HG03045 (cell line): Measurements from ENCODE around the gene EXOC4.
"Not testable (repeated sequence)": the region's sequence is repeated elsewhere in the genome, so short reads cannot be mapped to it uniquely, and the experiment has no call there.

Source experiments
- ATAC-seq: cut with Tn5 transposase; IDR thresholded peaks from one replicate; pipeline ENCODE4 v1.9.1; 2021; ENCODE audit warnings: mild to moderate bottlenecking, moderate library complexity; ENCODE audit not compliant: unreplicated experiment

EXOC4 gene

DNA sequence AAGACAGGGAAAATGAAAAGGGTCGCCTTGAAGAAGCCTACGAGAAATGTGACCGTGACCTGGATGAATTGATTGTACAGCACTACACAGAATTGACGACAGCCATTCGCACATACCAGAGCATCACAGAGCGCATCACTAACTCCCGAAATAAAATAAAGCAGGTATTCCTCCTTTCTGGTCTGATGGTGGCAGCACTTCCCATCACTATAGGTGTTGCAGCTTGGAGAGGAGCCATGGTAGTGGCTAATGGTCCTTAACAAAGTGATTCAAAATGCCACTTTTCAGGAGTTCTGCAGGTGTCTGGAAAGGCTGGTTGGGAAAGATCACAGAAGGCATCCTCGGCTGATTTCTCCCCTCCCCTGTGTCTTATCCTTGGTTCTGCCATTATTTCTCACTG, 22.1 kb downstream of the EXOC4 start:
- ATAC-seq: no peak

DNA sequence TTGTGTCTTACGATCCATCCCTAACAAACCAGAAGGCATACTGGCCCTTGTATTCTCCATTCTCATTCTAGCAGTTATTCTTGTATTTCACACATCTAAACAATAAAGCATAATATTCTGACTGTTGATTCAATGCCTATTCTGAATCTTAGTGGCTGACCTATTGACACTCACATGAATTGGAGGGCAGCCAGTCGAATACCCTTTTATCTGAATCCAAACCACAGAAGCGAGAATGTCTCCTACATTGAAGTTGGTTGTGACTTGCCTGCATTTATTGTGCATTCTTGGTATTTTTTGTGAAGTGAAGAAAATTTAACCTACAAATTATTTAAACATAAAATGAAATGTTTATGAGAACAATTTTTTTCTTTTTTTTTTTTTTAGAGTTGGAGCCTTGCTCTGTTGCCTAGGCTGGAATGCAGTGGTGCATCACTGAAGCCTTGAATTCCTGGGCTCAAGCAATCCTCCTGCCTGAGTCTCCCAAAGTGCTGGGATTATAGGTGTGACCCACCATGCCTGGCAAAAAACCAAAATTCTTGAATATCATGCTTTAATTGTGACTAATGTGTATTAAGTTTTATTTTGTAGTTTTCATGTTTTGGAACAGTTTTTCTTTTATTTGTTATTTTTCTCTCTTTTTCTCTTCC, 22.7 kb downstream of the EXOC4 start:
- no peak for ATAC-seq

DNA sequence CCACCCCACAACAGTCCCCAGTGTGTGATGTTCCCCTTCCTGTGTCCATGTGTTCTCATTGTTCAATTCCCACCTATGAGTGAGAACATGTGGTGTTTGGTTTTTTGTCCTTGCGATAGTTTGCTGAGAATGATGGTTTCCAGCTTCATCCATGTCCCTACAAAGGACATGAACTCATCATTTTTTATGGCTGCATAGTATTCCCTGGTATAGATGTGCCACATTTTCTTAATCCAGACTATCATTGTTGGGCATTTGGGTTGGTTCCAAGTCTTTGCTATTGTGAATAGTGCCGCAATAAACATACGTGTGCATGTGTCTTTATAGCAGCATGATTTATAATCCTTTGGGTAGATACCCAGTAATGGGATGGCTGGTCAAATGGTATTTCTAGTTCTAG, 26.1 kb downstream of the EXOC4 start:
- not testable (repeated sequence) for ATAC-seq

DNA sequence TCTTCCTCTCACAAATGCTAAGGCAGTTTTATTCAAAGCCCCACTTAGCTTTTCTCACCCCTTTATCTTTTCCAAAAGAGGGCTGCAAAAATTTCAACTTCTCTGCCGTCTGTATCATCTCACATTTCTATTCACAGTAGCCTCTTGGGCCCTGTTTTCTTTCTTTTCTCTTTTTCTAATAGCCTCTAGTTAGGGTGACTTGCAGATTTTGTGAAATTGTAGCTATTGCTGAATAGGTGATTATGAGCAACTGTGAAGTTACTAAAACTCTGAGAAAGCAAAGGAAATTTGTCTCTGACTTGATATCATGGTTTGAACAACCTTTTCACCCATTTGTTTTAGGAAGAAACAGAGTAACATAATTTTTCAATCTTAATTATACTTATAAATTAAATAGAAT, 29.2 kb downstream of the EXOC4 start:
- no peak for ATAC-seq

DNA sequence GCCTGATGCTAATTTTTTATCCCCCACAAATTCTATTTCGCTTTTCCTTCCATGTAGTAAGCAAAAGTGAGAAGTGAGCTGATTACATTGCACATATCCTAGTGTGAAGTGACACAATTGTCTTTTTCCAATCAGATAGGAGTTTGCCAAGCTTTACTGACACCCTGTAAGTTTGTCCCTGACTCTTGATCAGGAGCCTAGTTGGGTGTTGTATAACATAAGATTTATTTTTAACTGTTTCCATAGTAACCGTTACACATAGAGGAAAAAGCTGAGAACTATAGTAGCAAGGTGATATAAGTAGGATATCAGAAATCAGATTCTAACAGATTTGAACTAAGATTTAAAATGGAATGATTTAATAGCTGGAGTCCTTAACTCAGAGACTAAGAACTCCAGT, 31.2 kb downstream of the EXOC4 start:
- ATAC-seq: no peak

DNA sequence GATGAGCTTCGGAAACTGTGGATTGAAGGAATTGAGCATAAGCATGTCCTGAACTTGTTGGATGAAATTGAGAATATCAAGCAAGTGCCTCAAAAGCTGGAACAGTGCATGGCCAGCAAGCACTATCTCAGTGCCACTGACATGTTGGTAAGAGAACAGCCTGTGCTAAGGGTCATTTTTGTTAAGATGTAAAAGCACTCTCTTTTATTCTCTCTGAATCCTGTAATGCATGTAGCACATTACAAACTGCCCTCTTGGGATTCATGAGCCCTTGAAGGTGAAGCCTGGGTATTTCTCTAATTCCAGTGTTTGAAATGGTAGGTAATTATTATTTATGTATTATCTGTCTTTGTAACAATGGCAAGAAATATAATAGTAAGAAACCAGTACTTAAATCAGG, 36.1 kb downstream of the EXOC4 start:
- ATAC-seq: no peak

DNA sequence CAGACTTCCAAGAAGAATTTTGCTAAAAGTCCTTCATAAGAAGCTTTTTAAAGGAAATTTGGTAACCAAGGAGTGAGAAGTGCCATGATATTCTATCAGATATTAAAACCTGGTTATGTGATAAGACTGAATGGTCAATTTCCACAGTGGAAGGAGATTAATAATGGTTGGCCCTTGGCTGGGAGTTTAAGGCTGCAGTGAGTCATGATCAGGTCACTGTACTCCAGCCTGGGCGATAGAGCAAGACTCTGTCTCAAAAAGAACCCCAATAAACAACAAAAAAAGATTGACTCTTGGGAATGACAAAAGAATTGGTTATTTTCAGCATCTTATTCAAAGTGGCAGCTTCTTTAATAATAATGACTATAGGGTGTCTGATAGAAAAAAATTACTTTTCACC, 37.2 kb downstream of the EXOC4 start:
- no peak for ATAC-seq

DNA sequence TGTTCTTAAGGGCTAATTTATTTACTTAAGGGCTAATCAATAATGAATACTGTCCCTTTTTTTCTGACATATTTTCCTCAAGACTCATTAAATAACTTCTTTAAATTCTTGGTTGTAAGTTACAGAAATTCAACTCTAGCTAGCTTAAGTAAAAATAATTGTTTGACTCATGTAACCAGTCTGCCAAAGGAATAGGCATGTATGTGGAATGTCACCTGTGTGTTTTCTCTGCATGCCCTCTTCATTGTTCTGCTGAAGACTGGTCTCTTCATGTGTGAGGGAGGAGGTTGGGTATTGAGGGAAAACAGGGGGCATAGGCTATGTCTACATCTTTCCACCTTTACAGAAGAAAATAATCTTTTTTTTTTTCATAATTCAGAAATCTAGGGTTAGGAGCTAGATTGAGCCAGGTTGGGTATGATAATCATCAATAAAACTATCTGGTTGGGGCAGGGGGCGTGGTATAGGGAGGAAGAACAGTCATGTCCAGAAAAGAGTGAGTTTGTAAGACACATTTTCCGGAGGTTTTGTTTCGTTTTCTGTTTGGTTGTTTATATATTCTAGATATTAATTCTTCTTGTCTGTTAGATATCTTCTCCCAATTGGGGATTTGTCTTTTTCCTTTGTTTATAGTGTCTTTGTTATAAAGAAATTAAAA, 37.9 kb downstream of the EXOC4 start:
- ATAC-seq: no peak

DNA sequence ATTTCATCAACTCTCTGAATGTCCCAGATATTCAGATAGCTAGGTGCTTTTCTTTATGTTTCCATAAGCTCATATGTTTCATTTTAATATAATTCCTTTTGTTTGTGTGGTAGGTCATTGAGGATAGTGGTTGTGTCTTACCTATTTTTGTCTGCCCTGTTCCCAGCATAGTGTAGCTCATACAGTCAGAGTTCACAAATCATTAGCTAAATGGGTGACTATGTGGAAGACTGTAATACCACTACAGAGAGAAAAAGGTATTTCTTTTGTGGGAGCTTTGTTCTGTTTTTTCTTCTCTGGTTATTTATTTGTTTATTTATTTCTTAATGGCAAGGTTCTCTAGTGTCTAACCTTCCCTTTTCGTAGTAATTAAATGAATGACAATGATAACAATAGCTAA, 39.8 kb downstream of the EXOC4 start:
- ATAC-seq: no peak

DNA sequence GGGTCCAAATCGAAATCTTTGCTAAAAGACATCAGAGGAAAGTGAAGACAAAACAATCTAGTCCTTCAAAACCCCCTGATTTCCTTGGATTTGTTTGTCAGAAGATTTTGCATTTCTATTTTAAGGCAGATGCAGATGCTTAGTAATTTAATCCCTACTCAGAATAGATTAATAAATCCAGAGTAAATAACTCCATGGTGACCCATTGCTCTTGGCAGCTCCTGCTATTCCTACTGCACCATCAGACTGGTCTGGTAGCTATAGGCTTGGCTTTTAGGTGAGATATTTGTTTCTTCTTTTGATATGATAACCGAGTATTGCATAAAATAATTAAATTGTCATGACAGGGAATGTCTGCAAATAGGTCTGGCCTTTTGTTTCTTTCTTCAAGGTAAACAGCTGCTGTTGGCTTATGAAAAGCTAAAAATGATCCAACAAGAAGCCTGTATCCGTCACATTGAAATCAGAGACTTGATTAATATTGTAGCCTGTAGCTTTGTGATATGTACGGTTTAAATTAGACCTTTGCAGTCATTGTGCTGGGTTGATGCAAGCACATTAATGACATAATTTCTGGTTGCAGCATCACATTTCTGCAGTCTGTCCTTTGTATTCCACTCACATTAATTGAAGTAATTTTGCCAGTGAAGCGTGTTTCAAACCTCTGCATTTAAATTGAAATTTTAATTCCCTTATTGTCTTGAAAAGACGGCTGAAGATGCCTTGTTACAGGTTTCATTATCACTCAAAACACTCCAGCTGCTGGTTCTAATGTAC, 40.7 kb downstream of the EXOC4 start:
- ATAC-seq: no peak

DNA sequence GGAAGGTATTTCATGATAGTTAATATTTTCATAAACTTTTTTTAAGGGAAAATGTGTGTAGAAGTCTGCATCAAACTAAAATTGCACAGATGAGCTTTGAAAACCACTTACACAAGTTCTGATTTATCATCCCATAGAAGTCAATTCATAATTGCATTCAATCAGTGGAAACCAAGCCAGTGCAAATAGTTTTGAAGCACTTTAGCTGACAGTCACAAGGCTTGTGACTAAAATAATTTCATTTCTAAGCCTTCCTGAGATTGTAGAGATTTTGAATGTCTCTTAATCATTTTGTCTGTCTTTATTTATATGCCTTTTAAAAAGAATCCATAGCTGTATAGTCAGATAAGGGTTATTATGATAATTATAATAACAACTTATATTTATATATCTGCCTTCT, 41.4 kb downstream of the EXOC4 start:
- ATAC-seq: no peak

DNA sequence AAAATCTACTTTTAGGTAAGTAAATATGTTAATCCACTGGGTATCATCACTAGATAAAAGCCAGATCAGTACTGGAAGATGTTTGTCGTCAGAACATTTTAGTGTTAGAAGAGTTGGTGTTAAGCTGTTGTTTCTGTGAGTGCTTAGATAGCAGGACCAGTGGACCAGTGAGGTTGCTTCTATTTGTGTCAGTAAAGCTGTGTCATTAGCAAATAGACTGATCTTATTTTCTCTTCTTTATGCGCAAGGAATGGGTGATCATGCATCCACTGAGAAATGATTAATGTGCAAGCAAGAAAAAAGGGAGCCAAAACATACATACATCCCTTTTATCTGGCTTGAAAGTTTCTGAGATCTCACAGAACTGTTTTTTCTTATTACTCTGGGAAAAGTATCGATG, 42.6 kb downstream of the EXOC4 start:
- ATAC-seq: no peak

DNA sequence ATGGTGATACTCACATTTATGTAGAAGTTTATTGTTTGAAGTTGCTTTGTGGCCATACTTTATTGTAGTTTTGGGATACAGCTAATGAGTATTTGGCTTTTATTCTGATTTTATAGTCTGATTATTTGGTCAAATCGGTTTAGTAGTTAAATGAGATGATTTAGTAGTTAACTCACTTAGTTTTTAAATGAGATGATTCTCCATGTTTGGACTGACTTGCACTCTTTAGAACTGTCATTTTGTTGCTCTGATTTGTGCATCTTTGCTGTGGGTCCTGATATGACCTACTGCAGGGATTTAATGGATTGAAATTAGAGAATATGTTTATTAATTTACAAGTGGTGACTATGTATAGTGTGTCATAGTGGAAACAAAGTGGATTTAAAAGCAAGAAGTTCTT, 44.2 kb downstream of the EXOC4 start:
- ATAC-seq: no peak

DNA sequence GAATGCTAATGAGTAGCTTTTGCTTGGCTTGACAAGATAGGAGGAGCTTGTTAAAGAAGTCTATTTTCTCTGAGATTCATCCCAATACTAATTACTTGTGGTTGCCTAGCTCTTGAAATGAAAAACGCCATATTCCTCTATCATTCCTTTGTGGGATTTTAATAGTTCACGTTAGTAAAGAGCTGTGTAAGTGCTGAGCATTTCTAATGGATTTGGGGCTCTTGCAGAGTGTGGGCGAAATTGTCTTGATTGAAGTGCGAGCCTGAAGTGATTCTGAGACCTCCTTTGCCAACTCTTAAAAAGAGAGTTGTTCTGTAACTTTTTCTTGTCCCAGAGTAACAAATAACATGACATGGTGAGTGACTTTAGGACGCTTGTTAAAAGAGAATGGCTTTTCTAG, 45.2 kb downstream of the EXOC4 start:
- ATAC-seq: no peak

DNA sequence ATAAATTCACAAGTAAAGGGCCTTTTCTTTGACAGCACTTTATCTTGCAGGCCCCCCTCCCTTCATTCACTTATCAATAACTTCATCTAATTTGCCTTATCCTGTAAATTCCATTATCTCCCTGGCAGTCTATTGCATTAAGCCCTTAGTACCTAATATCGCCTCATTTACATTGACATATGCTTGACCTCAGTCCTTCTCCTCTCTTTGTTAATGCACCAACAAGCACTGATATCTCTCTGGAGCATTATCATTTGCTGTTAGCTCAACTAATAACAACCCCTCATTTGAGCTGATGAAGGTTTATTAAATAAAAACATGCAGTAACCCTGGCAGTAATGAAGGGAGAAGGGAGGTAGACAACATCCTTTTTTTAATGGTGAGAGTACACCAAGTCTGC, 46.8 kb downstream of the EXOC4 start:
- no peak for ATAC-seq

DNA sequence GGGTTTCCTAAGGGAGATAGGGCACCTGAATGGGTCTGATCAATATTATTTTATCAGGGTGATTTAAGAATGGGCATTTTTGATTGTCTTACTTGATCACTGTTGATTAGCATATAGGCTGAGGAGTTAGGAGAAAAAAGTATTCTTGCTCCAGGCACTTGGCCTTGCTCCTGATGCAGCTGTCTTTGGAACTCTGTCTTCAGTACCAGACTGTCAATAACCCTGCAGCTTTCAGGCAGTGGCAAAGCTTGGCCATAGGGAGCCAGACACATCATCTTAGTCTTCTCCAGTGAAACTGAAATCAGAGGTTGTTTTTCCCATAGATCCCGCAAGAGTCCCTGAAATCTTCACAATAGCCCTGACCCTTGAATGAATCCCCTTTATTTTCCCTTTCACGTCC, 47.2 kb downstream of the EXOC4 start:
- no peak for ATAC-seq

DNA sequence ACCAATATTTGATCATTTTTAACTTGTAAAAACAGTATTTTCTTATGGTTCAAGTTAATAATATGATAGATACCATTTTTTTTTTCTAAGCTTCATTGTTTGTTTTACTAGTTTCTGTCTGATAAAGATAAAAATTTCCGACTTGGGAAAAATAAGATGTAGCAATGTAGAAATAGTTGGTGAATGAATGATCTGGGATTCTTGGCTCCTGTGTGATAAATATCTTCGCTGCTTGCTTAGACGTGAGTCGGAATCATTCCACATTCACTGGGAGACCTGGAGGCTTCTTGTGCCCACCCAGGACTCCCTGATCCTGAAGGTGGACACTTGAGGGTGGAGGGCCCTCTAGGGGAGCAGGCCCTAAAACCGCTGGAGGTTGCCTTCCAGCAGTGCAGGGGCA, 47.9 kb downstream of the EXOC4 start:
- ATAC-seq: no peak

DNA sequence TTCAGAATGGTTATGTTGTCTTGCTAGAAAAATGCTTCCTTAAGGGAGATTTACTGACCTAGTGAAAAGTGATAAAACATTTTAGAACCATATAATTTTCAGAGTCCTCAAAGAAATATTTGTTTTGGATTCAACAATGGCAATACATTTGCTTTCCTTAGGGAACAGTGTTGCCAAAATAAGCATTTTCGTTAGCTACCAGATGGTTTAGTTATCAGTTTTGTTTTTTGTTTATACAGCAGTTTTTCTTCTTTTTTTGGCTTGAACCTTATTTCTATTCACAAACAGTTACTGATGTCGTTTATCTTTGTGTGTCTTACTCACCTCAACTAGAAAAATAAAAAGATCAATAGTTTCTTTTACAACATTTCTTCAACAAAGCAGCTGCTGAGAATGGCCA, 48.6 kb downstream of the EXOC4 start:
- no peak for ATAC-seq

DNA sequence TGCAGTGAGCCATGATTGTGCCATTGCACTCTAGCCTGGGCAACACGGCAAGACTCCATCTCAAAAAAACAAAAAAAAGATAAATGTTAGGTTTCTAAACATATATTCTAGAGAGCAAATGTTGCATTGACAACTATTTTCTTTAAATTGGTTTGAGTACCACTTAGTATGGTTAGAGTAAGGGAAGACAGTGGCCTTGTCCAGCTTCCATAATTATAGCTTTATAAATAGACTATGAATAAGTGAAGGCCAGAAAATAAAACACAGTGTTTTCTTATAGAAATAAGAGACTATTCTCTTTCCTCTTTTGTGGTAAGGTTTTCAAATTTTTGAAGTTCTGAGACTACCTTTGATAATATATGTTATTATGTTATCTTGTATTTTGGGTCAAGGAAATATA, 50.5 kb downstream of the EXOC4 start:
- no peak for ATAC-seq

DNA sequence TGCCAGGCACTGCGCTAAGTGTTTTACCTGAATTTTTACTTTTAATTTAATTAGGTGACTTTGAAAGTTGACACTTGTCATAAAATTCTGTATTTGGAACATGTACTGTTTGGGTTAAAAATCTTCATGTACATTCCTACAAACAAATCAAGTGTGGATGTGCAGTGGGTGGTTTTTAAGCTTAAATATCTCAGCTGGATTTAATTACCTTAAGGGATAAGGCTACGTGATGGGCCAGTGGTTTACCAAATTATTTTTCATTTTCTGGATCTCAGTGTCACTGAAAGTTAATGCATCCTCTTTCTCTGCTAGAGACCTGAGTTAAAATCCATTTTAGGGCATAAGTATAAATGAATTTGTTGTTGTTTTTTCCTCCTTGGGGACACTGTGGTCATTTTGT, 51.1 kb downstream of the EXOC4 start:
- ATAC-seq: no peak

DNA sequence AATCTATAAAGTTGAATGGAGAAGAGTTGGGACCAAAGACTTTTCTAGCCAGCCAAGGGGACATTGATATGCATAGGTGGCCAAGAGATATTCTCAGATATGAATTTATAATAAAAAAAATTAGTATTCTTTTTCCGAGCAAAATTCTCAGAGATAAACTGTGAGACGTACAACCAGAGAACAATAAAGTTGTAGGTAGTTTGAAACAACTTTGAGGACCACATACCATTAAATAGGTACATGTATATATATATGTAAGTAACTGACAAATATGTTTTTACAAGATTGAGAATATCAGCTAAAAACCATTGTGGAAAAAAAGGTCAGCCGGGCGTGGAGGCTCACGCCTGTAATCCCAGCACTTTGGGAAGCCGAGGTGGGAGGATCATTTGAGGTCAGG, 56.5 kb downstream of the EXOC4 start:
- ATAC-seq: no peak

DNA sequence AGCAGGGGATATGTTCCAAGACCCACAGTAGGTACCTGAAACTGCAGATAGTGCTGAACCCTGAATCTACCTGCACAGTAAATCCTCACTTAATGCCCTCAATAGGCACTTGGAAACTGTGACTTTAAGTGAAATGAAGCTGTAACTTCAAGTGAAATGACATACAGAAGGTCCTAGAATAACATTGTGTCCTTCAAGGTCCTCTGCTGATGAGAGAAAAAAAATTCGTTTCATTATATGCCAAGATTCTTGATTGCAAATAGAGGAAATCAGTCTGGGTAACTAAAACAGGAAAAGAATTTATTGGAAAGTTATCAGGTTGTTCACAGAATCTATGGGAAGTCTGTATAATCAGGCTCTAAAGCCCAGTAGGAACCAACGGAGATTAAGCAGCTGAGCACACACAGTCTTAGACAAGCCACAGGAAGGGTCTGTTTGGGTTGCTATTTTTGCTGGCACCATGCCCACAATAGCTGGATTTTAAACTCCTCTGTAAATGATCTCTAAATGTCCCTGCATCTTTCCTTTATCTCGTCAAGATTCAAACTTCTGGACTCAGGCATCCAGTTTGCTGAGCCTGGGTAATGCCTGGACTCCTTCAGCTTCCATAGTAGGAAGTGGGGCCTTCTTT, 57.5 kb downstream of the EXOC4 start:
- ATAC-seq: no peak
